Chondrocyte (in vitro differentiated cells): ENCODE measurements around the gene PATZ1. TPM values are rescaled to one million over a fixed set of nuclear protein-coding genes. Genes with fewer than 3 reads are reported as not detected.

ENCODE experiments used
- DNase-seq: peaks from one replicate; pipeline ENCODE4 v3.0.0; 2021; ENCODE audit warnings: mixed read lengths, low spot score
- H3K27ac Mint-ChIP-seq: one replicate; pipeline ENCODE4 v1.8.0; 2021; ENCODE audit warnings: mild to moderate bottlenecking, moderate library complexity, mixed read lengths; ENCODE audit not compliant: unreplicated experiment
- H3K27me3 Mint-ChIP-seq: 2 replicates; pipeline ENCODE4 v1.8.0; 2021; ENCODE audit warnings: low read depth, mixed read lengths
- H3K36me3 Mint-ChIP-seq: 2 replicates; pipeline ENCODE4 v1.8.0; 2021; ENCODE audit warnings: low read depth, mixed read lengths
- H3K4me1 Mint-ChIP-seq: 2 replicates; pipeline ENCODE4 v1.8.0; 2021; ENCODE audit warnings: low read depth, mild to moderate bottlenecking, mixed read lengths
- H3K4me3 Mint-ChIP-seq: one replicate; pipeline ENCODE4 v1.8.0; 2021; ENCODE audit warnings: mild to moderate bottlenecking, moderate library complexity, mixed read lengths; ENCODE audit not compliant: unreplicated experiment
- H3K9me3 Mint-ChIP-seq: 2 replicates; pipeline ENCODE4 v1.8.0; 2021; ENCODE audit warnings: low read depth, mixed read lengths
- total RNA-seq: library from RNA; stranded (reverse); gene quantifications from 3 replicates; pipeline ENCODE4 v1.2.1, GENCODE V29; 2021
- TF ChIP-seq, protein P1 (sequence below): fragments of 200-600 bp; sonication (generic); IDR thresholded peaks from 2 replicates; pipeline ENCODE4 v1.5.0; 2021; ENCODE audit warnings: antibody characterized with exemption, mild to moderate bottlenecking, moderate library complexity

PATZ1 gene
- total RNA-seq, 1 donor from 2014 or later: 19.9 TPM

DNA sequence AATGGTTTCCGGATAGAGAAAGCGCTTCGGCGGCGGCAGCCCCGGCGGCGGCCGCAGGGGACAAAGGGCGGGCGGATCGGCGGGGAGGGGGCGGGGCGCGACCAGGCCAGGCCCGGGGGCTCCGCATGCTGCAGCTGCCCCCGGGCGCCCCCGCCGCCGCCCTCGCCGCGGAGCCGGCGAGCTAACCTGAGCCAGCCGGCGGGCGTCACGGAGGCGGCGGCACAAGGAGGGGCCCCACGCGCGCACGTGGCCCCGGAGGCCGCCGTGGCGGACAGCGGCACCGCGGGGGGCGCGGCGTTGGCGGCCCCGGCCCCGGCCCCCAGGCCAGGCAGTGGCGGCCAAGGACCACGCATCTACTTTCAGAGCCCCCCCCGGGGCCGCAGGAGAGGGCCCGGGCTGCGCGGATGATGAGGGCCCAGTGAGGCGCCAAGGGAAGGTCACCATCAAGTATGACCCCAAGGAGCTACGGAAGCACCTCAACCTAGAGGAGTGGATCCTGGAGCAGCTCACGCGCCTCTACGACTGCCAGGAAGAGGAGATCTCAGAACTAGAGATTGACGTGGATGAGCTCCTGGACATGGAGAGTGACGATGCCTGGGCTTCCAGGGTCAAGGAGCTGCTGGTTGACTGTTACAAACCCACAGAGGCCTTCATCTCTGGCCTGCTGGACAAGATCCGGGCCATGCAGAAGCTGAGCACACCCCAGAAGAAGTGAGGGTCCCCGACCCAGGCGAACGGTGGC lies 69.5 kb downstream of the PATZ1 start:
- H3K4me3 Mint-ChIP-seq: no peak overlapping the region
- TF ChIP-seq, protein P1, sequence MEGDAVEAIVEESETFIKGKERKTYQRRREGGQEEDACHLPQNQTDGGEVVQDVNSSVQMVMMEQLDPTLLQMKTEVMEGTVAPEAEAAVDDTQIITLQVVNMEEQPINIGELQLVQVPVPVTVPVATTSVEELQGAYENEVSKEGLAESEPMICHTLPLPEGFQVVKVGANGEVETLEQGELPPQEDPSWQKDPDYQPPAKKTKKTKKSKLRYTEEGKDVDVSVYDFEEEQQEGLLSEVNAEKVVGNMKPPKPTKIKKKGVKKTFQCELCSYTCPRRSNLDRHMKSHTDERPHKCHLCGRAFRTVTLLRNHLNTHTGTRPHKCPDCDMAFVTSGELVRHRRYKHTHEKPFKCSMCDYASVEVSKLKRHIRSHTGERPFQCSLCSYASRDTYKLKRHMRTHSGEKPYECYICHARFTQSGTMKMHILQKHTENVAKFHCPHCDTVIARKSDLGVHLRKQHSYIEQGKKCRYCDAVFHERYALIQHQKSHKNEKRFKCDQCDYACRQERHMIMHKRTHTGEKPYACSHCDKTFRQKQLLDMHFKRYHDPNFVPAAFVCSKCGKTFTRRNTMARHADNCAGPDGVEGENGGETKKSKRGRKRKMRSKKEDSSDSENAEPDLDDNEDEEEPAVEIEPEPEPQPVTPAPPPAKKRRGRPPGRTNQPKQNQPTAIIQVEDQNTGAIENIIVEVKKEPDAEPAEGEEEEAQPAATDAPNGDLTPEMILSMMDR: no peak
- no peaks in the 10 kb centered on the region for H3K9me3 Mint-ChIP-seq
- no peaks in the 10 kb centered on the region for H3K27me3 Mint-ChIP-seq
- no peak overlapping the region for H3K27ac Mint-ChIP-seq
- H3K36me3 Mint-ChIP-seq: peaks cover 25% of the 10 kb centered on the region
- H3K4me1 Mint-ChIP-seq: peaks cover 2% of the 10 kb centered on the region
- DNase-seq: no peak

Other genes with a start within 250 kb of the PATZ1 start
- 200 to 228 TPM (median 217 TPM) in 3 replicates for gene SELENOM, start 238.8 kb downstream of the PATZ1 start, total RNA-seq
- 3.5 to 5.9 TPM (median 5.2 TPM) in 3 replicates for gene INPP5J, start 223.4 kb downstream of the PATZ1 start, total RNA-seq
- gene PLA2G3, start 205.8 kb downstream of the PATZ1 start, total RNA-seq: 0.07 to 0.13 TPM in 2 of 3 replicates, not detected in the other
- 28.6 to 36.9 TPM (median 35.8 TPM) in 3 replicates for gene RNF185, start 186.2 kb downstream of the PATZ1 start, total RNA-seq
- gene LIMK2, start 134.0 kb downstream of the PATZ1 start, total RNA-seq: 54.4 to 91.0 TPM (median 58.6 TPM) in 3 replicates
- 5.0 to 6.8 TPM (median 5.6 TPM) in 3 replicates for gene PIK3IP1, start 53.9 kb downstream of the PATZ1 start, total RNA-seq
- gene DRG1, start 53.3 kb upstream of the PATZ1 start, total RNA-seq: 44.2 to 56.2 TPM (median 49.2 TPM) in 3 replicates
- gene EIF4ENIF1, start 143.5 kb upstream of the PATZ1 start, total RNA-seq: 29.3 to 34.0 TPM (median 31.9 TPM) in 3 replicates
- gene SFI1, start 150.2 kb upstream of the PATZ1 start, total RNA-seq: 20.3 to 30.9 TPM (median 22.4 TPM) in 3 replicates